ENCODE measurements around the gene CCDC92. TPM values are rescaled to one million over a fixed set of nuclear protein-coding genes. Genes with fewer than 3 reads are reported as not detected.
A peak's percentile ranks its signal among the peaks of the same experiment; 100 is the strongest.

Gene CCDC92
- polyA plus RNA-seq, 2 donors = 14.0 to 17.5 TPM

GRCh38 chr12:123995023-123995748 is 22.6 kb upstream of the CCDC92 start:
- Histone ChIP-seq H3K27me3 (ENCODE audit: control insufficient read depth in 1 of 2, insufficient read depth in 2 of 2, low read length in 2 of 2) (no peaks in the 10 kb centered on the region), H3K27ac (ENCODE audit: low read depth in 2 of 2, low read length in 1 of 2) (peak overlapping the region in 1 of 2 donors; percentile 63), H3K9me3 (ENCODE audit: control insufficient read depth in 2 of 2, insufficient read depth in 1 of 2, low read depth in 1 of 2, low read length in 1 of 2) (no peaks in the 10 kb centered on the region), H3K4me1 (ENCODE audit: control insufficient read depth in 2 of 2, insufficient read depth in 2 of 2, low read length in 1 of 2) (peaks cover 0 to 3% of the 10 kb centered on the region in 2 donors), H3K36me3 (ENCODE audit: control insufficient read depth in 2 of 2, insufficient read depth in 2 of 2, low read length in 1 of 2) (peaks cover 5 to 11% of the 10 kb centered on the region in 2 donors), H3K4me3 (ENCODE audit: low read depth in 1 of 2, low read length in 2 of 2) (no peak overlapping the region)
- 58 to 65% methylated on average over 7 of the region's 7 CpGs for WGBS, 2 donors

GRCh38 chr12:123992118-123992825 is 19.6 kb upstream of the CCDC92 start:
- peaks cover 2 to 3% of the 10 kb centered on the region in 2 donors for H3K4me1 ChIP-seq (ENCODE audit: control insufficient read depth in 2 of 2, insufficient read depth in 2 of 2, low read length in 1 of 2)

GRCh38 chr12:123991372-123991951 is 18.8 kb upstream of the CCDC92 start:
- peaks cover 3 to 9% of the 10 kb centered on the region in 2 donors for H3K36me3 ChIP-seq (ENCODE audit: control insufficient read depth in 2 of 2, insufficient read depth in 2 of 2, low read length in 1 of 2)
- H3K4me3 ChIP-seq (ENCODE audit: low read depth in 1 of 2, low read length in 2 of 2) = no peak overlapping the region
- peaks cover 2 to 3% of the 10 kb centered on the region in 2 donors for H3K4me1 ChIP-seq (ENCODE audit: control insufficient read depth in 2 of 2, insufficient read depth in 2 of 2, low read length in 1 of 2)
- H3K9me3 ChIP-seq (ENCODE audit: control insufficient read depth in 2 of 2, insufficient read depth in 1 of 2, low read depth in 1 of 2, low read length in 1 of 2) = no peaks in the 10 kb centered on the region
- no peak overlapping the region for H3K27ac ChIP-seq (ENCODE audit: low read depth in 2 of 2, low read length in 1 of 2)
- H3K27me3 ChIP-seq (ENCODE audit: control insufficient read depth in 1 of 2, insufficient read depth in 2 of 2, low read length in 2 of 2) = no peaks in the 10 kb centered on the region
- 75 to 79% methylated on average over 2 of the region's 2 CpGs for WGBS, 2 donors

More at GRCh38 chr12:123992118-123992825, 19.6 kb upstream of the CCDC92 start:
- H3K9me3 ChIP-seq (ENCODE audit: control insufficient read depth in 2 of 2, insufficient read depth in 1 of 2, low read depth in 1 of 2, low read length in 1 of 2) = no peaks in the 10 kb centered on the region
- no peak overlapping the region for H3K27ac ChIP-seq (ENCODE audit: low read depth in 2 of 2, low read length in 1 of 2)
- no peaks in the 10 kb centered on the region for H3K27me3 ChIP-seq (ENCODE audit: control insufficient read depth in 1 of 2, insufficient read depth in 2 of 2, low read length in 2 of 2)
- no peak overlapping the region for H3K4me3 ChIP-seq (ENCODE audit: low read depth in 1 of 2, low read length in 2 of 2)
- peaks cover 5 to 9% of the 10 kb centered on the region in 2 donors for H3K36me3 ChIP-seq (ENCODE audit: control insufficient read depth in 2 of 2, insufficient read depth in 2 of 2, low read length in 1 of 2)
- 73 to 75% methylated on average over 8 of the region's 8 CpGs for WGBS, 2 donors

GRCh38 chr12:123990511-123990910 is 17.9 kb upstream of the CCDC92 start:
- WGBS, 2 donors = 60 to 81% methylated on average over 4 of the region's 4 CpGs
- Histone ChIP-seq H3K27ac (ENCODE audit: low read depth in 2 of 2, low read length in 1 of 2) (no peak overlapping the region), H3K36me3 (ENCODE audit: control insufficient read depth in 2 of 2, insufficient read depth in 2 of 2, low read length in 1 of 2) (peaks cover 3 to 9% of the 10 kb centered on the region in 2 donors), H3K27me3 (ENCODE audit: control insufficient read depth in 1 of 2, insufficient read depth in 2 of 2, low read length in 2 of 2) (no peaks in the 10 kb centered on the region), H3K4me3 (ENCODE audit: low read depth in 1 of 2, low read length in 2 of 2) (no peak overlapping the region), H3K4me1 (ENCODE audit: control insufficient read depth in 2 of 2, insufficient read depth in 2 of 2, low read length in 1 of 2) (peaks cover 2 to 3% of the 10 kb centered on the region in 2 donors), H3K9me3 (ENCODE audit: control insufficient read depth in 2 of 2, insufficient read depth in 1 of 2, low read depth in 1 of 2, low read length in 1 of 2) (no peaks in the 10 kb centered on the region)

- H3K9me3 ChIP-seq (ENCODE audit: control insufficient read depth in 2 of 2, insufficient read depth in 1 of 2, low read depth in 1 of 2, low read length in 1 of 2) = no peaks in the 10 kb centered on the region
- H3K4me1 ChIP-seq (ENCODE audit: control insufficient read depth in 2 of 2, insufficient read depth in 2 of 2, low read length in 1 of 2) = peaks cover 2 to 3% of the 10 kb centered on the region in 2 donors
- H3K27ac ChIP-seq (ENCODE audit: low read depth in 2 of 2, low read length in 1 of 2) = no peak overlapping the region
- no peaks in the 10 kb centered on the region for H3K27me3 ChIP-seq (ENCODE audit: control insufficient read depth in 1 of 2, insufficient read depth in 2 of 2, low read length in 2 of 2)
- peaks cover 3 to 9% of the 10 kb centered on the region in 2 donors for H3K36me3 ChIP-seq (ENCODE audit: control insufficient read depth in 2 of 2, insufficient read depth in 2 of 2, low read length in 1 of 2)
- 86 to 94% methylated on average over 1 of the region's 1 CpG for WGBS, 2 donors
- no peak overlapping the region for H3K4me3 ChIP-seq (ENCODE audit: low read depth in 1 of 2, low read length in 2 of 2)
These were observed 17.1 kb upstream of the CCDC92 start for GRCh38 chr12:123989753-123990152.

- no peak overlapping the region for H3K27ac ChIP-seq (ENCODE audit: low read depth in 2 of 2, low read length in 1 of 2)
These were observed 16.5 kb upstream of the CCDC92 start for GRCh38 chr12:123989168-123989567.

GRCh38 chr12:123987022-123987421 is 14.4 kb upstream of the CCDC92 start:
- peaks cover 0 to 2% of the 10 kb centered on the region in 2 donors for H3K4me1 ChIP-seq (ENCODE audit: control insufficient read depth in 2 of 2, insufficient read depth in 2 of 2, low read length in 1 of 2)
- peaks cover 0 to 9% of the 10 kb centered on the region in 2 donors for H3K36me3 ChIP-seq (ENCODE audit: control insufficient read depth in 2 of 2, insufficient read depth in 2 of 2, low read length in 1 of 2)
- 89 to 90% methylated on average over 2 of the region's 2 CpGs for WGBS, 2 donors
- H3K9me3 ChIP-seq (ENCODE audit: control insufficient read depth in 2 of 2, insufficient read depth in 1 of 2, low read depth in 1 of 2, low read length in 1 of 2) = no peaks in the 10 kb centered on the region
- H3K27ac ChIP-seq (ENCODE audit: low read depth in 2 of 2, low read length in 1 of 2) = no peak overlapping the region
- H3K27me3 ChIP-seq (ENCODE audit: control insufficient read depth in 1 of 2, insufficient read depth in 2 of 2, low read length in 2 of 2) = no peaks in the 10 kb centered on the region
- H3K4me3 ChIP-seq (ENCODE audit: low read depth in 1 of 2, low read length in 2 of 2) = no peak overlapping the region

More at GRCh38 chr12:123989168-123989567, 16.5 kb upstream of the CCDC92 start:
- 88 to 93% methylated on average over 5 of the region's 5 CpGs for WGBS, 2 donors
- peaks cover 2 to 3% of the 10 kb centered on the region in 2 donors for H3K4me1 ChIP-seq (ENCODE audit: control insufficient read depth in 2 of 2, insufficient read depth in 2 of 2, low read length in 1 of 2)
- no peak overlapping the region for H3K4me3 ChIP-seq (ENCODE audit: low read depth in 1 of 2, low read length in 2 of 2)
- peaks cover 3 to 9% of the 10 kb centered on the region in 2 donors for H3K36me3 ChIP-seq (ENCODE audit: control insufficient read depth in 2 of 2, insufficient read depth in 2 of 2, low read length in 1 of 2)
- no peaks in the 10 kb centered on the region for H3K27me3 ChIP-seq (ENCODE audit: control insufficient read depth in 1 of 2, insufficient read depth in 2 of 2, low read length in 2 of 2)
- no peaks in the 10 kb centered on the region for H3K9me3 ChIP-seq (ENCODE audit: control insufficient read depth in 2 of 2, insufficient read depth in 1 of 2, low read depth in 1 of 2, low read length in 1 of 2)

GRCh38 chr12:123986374-123986965 is 13.8 kb upstream of the CCDC92 start:
- 74 to 75% methylated on average over 3 of the region's 3 CpGs for WGBS, 2 donors
- peaks cover 0 to 9% of the 10 kb centered on the region in 2 donors for H3K36me3 ChIP-seq (ENCODE audit: control insufficient read depth in 2 of 2, insufficient read depth in 2 of 2, low read length in 1 of 2)
- H3K4me1 ChIP-seq (ENCODE audit: control insufficient read depth in 2 of 2, insufficient read depth in 2 of 2, low read length in 1 of 2) = peaks cover 0 to 2% of the 10 kb centered on the region in 2 donors
- no peak overlapping the region for H3K4me3 ChIP-seq (ENCODE audit: low read depth in 1 of 2, low read length in 2 of 2)
- no peaks in the 10 kb centered on the region for H3K9me3 ChIP-seq (ENCODE audit: control insufficient read depth in 2 of 2, insufficient read depth in 1 of 2, low read depth in 1 of 2, low read length in 1 of 2)
- no peak overlapping the region for H3K27ac ChIP-seq (ENCODE audit: low read depth in 2 of 2, low read length in 1 of 2)
- H3K27me3 ChIP-seq (ENCODE audit: control insufficient read depth in 1 of 2, insufficient read depth in 2 of 2, low read length in 2 of 2) = no peaks in the 10 kb centered on the region

GRCh38 chr12:123984903-123985302 is 12.3 kb upstream of the CCDC92 start:
- H3K27me3 ChIP-seq (ENCODE audit: control insufficient read depth in 1 of 2, insufficient read depth in 2 of 2, low read length in 2 of 2) = no peaks in the 10 kb centered on the region
- 79 to 89% methylated on average over 4 of the region's 4 CpGs for WGBS, 2 donors
- H3K4me3 ChIP-seq (ENCODE audit: low read depth in 1 of 2, low read length in 2 of 2) = no peak overlapping the region
- H3K9me3 ChIP-seq (ENCODE audit: control insufficient read depth in 2 of 2, insufficient read depth in 1 of 2, low read depth in 1 of 2, low read length in 1 of 2) = no peaks in the 10 kb centered on the region
- H3K27ac ChIP-seq (ENCODE audit: low read depth in 2 of 2, low read length in 1 of 2) = no peak overlapping the region
- H3K36me3 ChIP-seq (ENCODE audit: control insufficient read depth in 2 of 2, insufficient read depth in 2 of 2, low read length in 1 of 2) = peaks cover 0 to 9% of the 10 kb centered on the region in 2 donors
- peaks cover 0 to 2% of the 10 kb centered on the region in 2 donors for H3K4me1 ChIP-seq (ENCODE audit: control insufficient read depth in 2 of 2, insufficient read depth in 2 of 2, low read length in 1 of 2)
